ENCODE data around the gene NCKIPSD.

- TF ChIP-seq POLR2A (IDR thresholded peaks at IDR 0.05) = no peak
- no peak for TF ChIP-seq CTCF (IDR thresholded peaks at IDR 0.05)
Observed at GRCh38 chr3:48629894-48630293, 55.8 kb downstream of the NCKIPSD start.

Data from thyroid gland (tissue), 4 donors.